ENCODE results near the gene DOK3. TPM values are rescaled to one million over a fixed set of nuclear protein-coding genes. Genes with fewer than 3 reads are reported as not detected.

DOK3 gene
- total and polyA plus RNA-seq, 12 donors = 0.74 to 11.4 (median 2.3) TPM

DNA sequence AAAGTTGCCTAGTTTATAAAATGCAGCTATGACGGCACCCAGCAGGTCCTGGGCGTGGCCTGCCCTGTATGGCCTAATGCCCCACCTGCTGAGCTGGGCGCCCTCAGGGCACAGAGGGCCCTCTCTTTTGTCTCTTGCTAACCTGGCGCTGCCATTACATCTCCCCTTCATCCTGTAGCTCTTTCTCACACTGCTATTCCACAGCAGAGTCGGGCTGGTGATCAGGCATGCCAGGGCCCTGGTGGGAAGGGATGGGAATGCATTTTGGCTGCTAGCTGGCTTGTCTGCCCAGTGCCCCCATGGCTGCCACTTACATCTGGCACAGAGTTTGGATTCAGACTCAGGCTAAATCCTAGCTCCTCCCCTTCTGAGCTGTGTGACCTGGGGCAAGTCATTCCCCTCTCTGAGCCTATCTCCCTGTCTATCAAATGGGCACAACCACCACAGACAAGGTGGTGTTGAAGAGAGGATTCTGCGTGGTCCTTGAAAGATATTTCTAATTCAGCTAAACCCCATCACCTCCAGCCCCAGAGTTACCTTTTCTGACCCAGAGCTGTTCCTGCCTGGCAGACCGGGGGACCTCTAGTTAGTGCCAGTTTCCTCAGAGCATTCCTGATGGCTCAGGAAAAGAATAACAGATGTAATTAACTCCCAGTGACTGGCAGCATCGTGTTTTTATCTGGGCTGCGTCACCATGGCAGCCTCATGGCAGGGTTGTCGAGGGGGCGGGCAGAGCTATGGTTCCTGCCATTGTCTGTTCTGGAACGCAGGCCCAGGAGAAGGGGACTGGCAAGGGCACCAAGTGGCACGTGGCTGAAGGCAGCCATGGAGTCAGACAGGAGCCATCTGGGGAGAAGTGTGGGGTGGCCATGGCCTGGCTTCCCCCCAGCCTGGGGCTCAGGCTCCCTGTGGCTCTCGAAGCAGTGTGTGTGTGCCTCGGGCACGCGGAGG lies 56.7 kb downstream of the DOK3 start:
- TF ChIP-seq, protein P1, sequence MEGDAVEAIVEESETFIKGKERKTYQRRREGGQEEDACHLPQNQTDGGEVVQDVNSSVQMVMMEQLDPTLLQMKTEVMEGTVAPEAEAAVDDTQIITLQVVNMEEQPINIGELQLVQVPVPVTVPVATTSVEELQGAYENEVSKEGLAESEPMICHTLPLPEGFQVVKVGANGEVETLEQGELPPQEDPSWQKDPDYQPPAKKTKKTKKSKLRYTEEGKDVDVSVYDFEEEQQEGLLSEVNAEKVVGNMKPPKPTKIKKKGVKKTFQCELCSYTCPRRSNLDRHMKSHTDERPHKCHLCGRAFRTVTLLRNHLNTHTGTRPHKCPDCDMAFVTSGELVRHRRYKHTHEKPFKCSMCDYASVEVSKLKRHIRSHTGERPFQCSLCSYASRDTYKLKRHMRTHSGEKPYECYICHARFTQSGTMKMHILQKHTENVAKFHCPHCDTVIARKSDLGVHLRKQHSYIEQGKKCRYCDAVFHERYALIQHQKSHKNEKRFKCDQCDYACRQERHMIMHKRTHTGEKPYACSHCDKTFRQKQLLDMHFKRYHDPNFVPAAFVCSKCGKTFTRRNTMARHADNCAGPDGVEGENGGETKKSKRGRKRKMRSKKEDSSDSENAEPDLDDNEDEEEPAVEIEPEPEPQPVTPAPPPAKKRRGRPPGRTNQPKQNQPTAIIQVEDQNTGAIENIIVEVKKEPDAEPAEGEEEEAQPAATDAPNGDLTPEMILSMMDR (IDR thresholded peaks at IDR 0.05) = no peak
- peaks cover 0 to 12% (median under 1%) of the 10 kb centered on the region in 9 donors for H3K36me3 ChIP-seq
- peaks cover 0 to 52% (median 2%) of the 10 kb centered on the region in 7 donors for H3K27me3 ChIP-seq
- H3K4me3 ChIP-seq = no peak overlapping the region
- intact Hi-C loops (cut with DNase I) = loop anchor here in 8 of 10 donors (1.0 to 10.0 kb wide), 7 partner anchors 46 to 338 kb away; partner anchors contain the start of genes F12 (in 2 of the 8), MXD3 (in 2 of the 8) and PFN3 (in 1 of the 8)
- H3K4me1 ChIP-seq = peaks cover 10 to 59% (median 44%) of the 10 kb centered on the region in 9 donors
- ATAC-seq (peak in 2 of 8 donors; percentile 11 to 35), DNase-seq (no peak)
- WGBS, 2 donors = 76 to 77% methylated on average over 17 of the region's 17 CpGs
- H3K9me3 ChIP-seq = no peaks in the 10 kb centered on the region
- no peak overlapping the region for H3K27ac ChIP-seq

Other genes starting within 250 kb of the DOK3 start
- 10 to 100 TPM; 14.7 to 22.1 (median 19.3) TPM for gene RAB24, start 206.1 kb downstream of the DOK3 start, total RNA-seq
- gene RAB24, start 206.1 kb downstream of the DOK3 start, polyA plus RNA-seq = 10 to 100 TPM; 31.7 to 39.4 TPM
- 10 to 100 TPM; 32.3 to 69.8 (median 36.2) TPM for gene PRELID1, start 206.0 kb downstream of the DOK3 start, total RNA-seq
- 100 to 1,000 TPM in 1 of 2 donors, 10 to 100 TPM in 1; 53.9 to 166 TPM for gene PRELID1, start 206.0 kb downstream of the DOK3 start, polyA plus RNA-seq
- gene MXD3, start 197.9 kb downstream of the DOK3 start, total RNA-seq = 1 to 10 TPM; 1.2 to 6.4 (median 2.4) TPM
- 1 to 10 TPM; 2.3 to 7.1 TPM for gene MXD3, start 197.9 kb downstream of the DOK3 start, polyA plus RNA-seq
- 100 to 1,000 TPM in 1 of 10 donors, 10 to 100 TPM in 9; 46.3 to 111 (median 56.3) TPM for gene LMAN2, start 158.2 kb downstream of the DOK3 start, total RNA-seq
- gene LMAN2, start 158.2 kb downstream of the DOK3 start, polyA plus RNA-seq = 100 to 1,000 TPM in 1 of 2 donors, 10 to 100 TPM in 1; 47.4 to 215 TPM
- gene RGS14, start 151.9 kb downstream of the DOK3 start, total RNA-seq = 1 to 10 TPM; 2.2 to 9.6 (median 4.5) TPM
- 1 to 10 TPM; 2.6 to 3.9 TPM for gene RGS14, start 151.9 kb downstream of the DOK3 start, polyA plus RNA-seq
- under 1 TPM in 1 of 10 donors, not detected in 9; 0.12 TPM for gene SLC34A1, start 125.4 kb downstream of the DOK3 start, total RNA-seq
- gene SLC34A1, start 125.4 kb downstream of the DOK3 start, polyA plus RNA-seq = not detected
- not detected for gene PFN3, start 109.2 kb downstream of the DOK3 start, total RNA-seq
- not detected for gene PFN3, start 109.2 kb downstream of the DOK3 start, polyA plus RNA-seq
- under 1 TPM in 1 of 10 donors, not detected in 9; 0.25 TPM for gene F12, start 100.3 kb downstream of the DOK3 start, total RNA-seq
- under 1 TPM; 0.28 to 0.37 TPM for gene F12, start 100.3 kb downstream of the DOK3 start, polyA plus RNA-seq
- gene GRK6, start 83.2 kb downstream of the DOK3 start, total RNA-seq = 10 to 100 TPM; 11.8 to 21.2 (median 15.2) TPM
- 10 to 100 TPM in 1 of 2 donors, 1 to 10 TPM in 1; 6.7 to 22.9 TPM for gene GRK6, start 83.2 kb downstream of the DOK3 start, polyA plus RNA-seq
- gene PRR7, start 63.0 kb downstream of the DOK3 start, total RNA-seq = 1 to 10 TPM in 9 of 10 donors, under 1 TPM in 1; 0.97 to 2.9 (median 1.9) TPM
- gene PRR7, start 63.0 kb downstream of the DOK3 start, polyA plus RNA-seq = 1 to 10 TPM; 1.8 to 2.7 TPM
- gene DBN1, start 36.2 kb downstream of the DOK3 start, total RNA-seq = 10 to 100 TPM; 13.1 to 52.9 (median 19.1) TPM
- gene DBN1, start 36.2 kb downstream of the DOK3 start, polyA plus RNA-seq = 10 to 100 TPM; 19.2 to 31.5 TPM
- 10 to 100 TPM; 32.5 to 70.6 (median 51.0) TPM for gene PDLIM7, start 12.2 kb downstream of the DOK3 start, total RNA-seq
- gene PDLIM7, start 12.2 kb downstream of the DOK3 start, polyA plus RNA-seq = 100 to 1,000 TPM; 129 to 131 TPM
- 10 to 100 TPM; 19.7 to 53.2 (median 27.2) TPM for gene DDX41, start 7.1 kb upstream of the DOK3 start, total RNA-seq
- gene DDX41, start 7.1 kb upstream of the DOK3 start, polyA plus RNA-seq = 10 to 100 TPM; 45.2 to 55.7 TPM
- 10 to 100 TPM; 14.1 to 34.4 (median 20.1) TPM for gene FAM193B, start 44.7 kb upstream of the DOK3 start, total RNA-seq
- gene FAM193B, start 44.7 kb upstream of the DOK3 start, polyA plus RNA-seq = 100 to 1,000 TPM in 1 of 2 donors, 10 to 100 TPM in 1; 28.0 to 201 TPM
- 100 to 1,000 TPM in 2 of 10 donors, 10 to 100 TPM in 8; 58.1 to 140 (median 69.5) TPM for gene TMED9, start 82.4 kb upstream of the DOK3 start, total RNA-seq
- gene TMED9, start 82.4 kb upstream of the DOK3 start, polyA plus RNA-seq = 100 to 1,000 TPM in 1 of 2 donors, 10 to 100 TPM in 1; 48.3 to 310 TPM
- gene B4GALT7, start 90.3 kb upstream of the DOK3 start, total RNA-seq = 10 to 100 TPM in 9 of 10 donors, 1 to 10 TPM in 1; 9.8 to 17.4 (median 15.0) TPM
- gene B4GALT7, start 90.3 kb upstream of the DOK3 start, polyA plus RNA-seq = 10 to 100 TPM; 20.4 to 29.7 TPM

All from heart right ventricle (tissue), 16 donors.